H1 (cell line): Measurements from ENCODE around the gene LRRC4. TPM values are rescaled to one million over a fixed set of nuclear protein-coding genes. Genes with fewer than 3 reads are reported as not detected.
A peak's percentile ranks its signal among the peaks of the same experiment; 100 is the strongest.

Experiments used
- CTCF ChIA-PET: fragments of 300-600 bp; sonication (Branson Sonifier 250); formaldehyde crosslinking; loops from one replicate; lab custom pipeline; 2021; ENCODE audit not compliant: partially characterized antibody; lab: Charles Lee
- POLR2A ChIA-PET: fragments of 300-600 bp; sonication (Branson Sonifier 250); formaldehyde crosslinking; loops from one replicate; lab custom pipeline; 2021; ENCODE audit warnings: inconsistent platforms; ENCODE audit not compliant: partially characterized antibody; lab: Charles Lee
- DNase-seq, 2 experiments: peaks; one replicate each; pipeline versions ENCODE4 v3.0.0 to v3.0.0-alpha.2; 2010 to 2022; ENCODE audit warnings: low spot score in 2 of 2, low read depth in 1 of 2, mixed read lengths in 1 of 2
- FAIRE-seq: peaks from 2 replicates; lab custom pipeline; 2011; peaks lifted over from hg19 to GRCh38; lab: Jason Lieb, UNC
- H2AFZ ChIP-seq: 2 replicates; pipeline ENCODE4 v1.8.1; 2012; ENCODE audit warnings: low read length, inconsistent platforms
- H2AK5ac ChIP-seq: 2 replicates; pipeline ENCODE4 v1.6.1; 2013; ENCODE audit warnings: low read depth, low read length
- H2BK120ac ChIP-seq: replicated peaks from 2 replicates; pipeline ENCODE3; 2013; ENCODE audit warnings: low read depth, low read length, inconsistent platforms
- H2BK12ac ChIP-seq: 2 replicates; pipeline ENCODE4 v1.6.1; 2013; ENCODE audit warnings: low read depth, low read length
- H2BK15ac ChIP-seq: 2 replicates; pipeline ENCODE4 v1.6.1; 2013; ENCODE audit warnings: low read length
- H2BK20ac ChIP-seq: 2 replicates; pipeline ENCODE4 v1.6.1; 2013; ENCODE audit warnings: low read length
- H2BK5ac ChIP-seq: 2 replicates; pipeline ENCODE4 v1.6.1; 2013; ENCODE audit warnings: low read depth, low read length
- H3K14ac ChIP-seq: 2 replicates; pipeline ENCODE4 v1.6.1; 2013; ENCODE audit warnings: inconsistent platforms; ENCODE audit not compliant: insufficient read length
- H3K18ac ChIP-seq: 2 replicates; pipeline ENCODE4 v1.6.1; 2013; ENCODE audit warnings: low read length; ENCODE audit errors: extremely low read depth
- H3K23ac ChIP-seq: 2 replicates; pipeline ENCODE4 v1.6.1; 2013; ENCODE audit warnings: inconsistent platforms; ENCODE audit not compliant: insufficient read length
- H3K23me2 ChIP-seq: 2 replicates; pipeline ENCODE4 v1.6.1; 2013; ENCODE audit warnings: low read depth, low read length
- H3K27ac ChIP-seq: 2 replicates; pipeline ENCODE4 v1.6.1; 2011; ENCODE audit warnings: low read depth, low read length, inconsistent platforms
- H3K27me3 ChIP-seq, 4 experiments: replicated peaks in 1 of 4; 1 replicate in 1 of 4; 2 replicates in 3 of 4; pipeline versions ENCODE4 v1.6.1 to v1.8.1; 2011 to 2013; ENCODE audit warnings: low read length in 3 of 4, mild to moderate bottlenecking in 3 of 4, inconsistent platforms in 2 of 4, mixed read lengths in 2 of 4, moderate library complexity in 1 of 4; ENCODE audit not compliant: control insufficient read depth in 3 of 4, insufficient read depth in 3 of 4; ENCODE audit errors: extremely low read depth in 1 of 4
- H3K36me3 ChIP-seq, 4 experiments: 2 replicates each; pipeline versions ENCODE4 v1.6.1 to v1.8.1; 2011 to 2013; ENCODE audit warnings: mild to moderate bottlenecking in 4 of 4, low read length in 3 of 4, moderate library complexity in 2 of 4, control low read depth in 1 of 4, inconsistent platforms in 1 of 4; ENCODE audit not compliant: insufficient read depth in 4 of 4, control insufficient read depth in 2 of 4
- H3K4ac ChIP-seq: replicated peaks from 2 replicates; pipeline ENCODE3; 2013; ENCODE audit warnings: low read length, low read depth, mixed read lengths, inconsistent platforms; ENCODE audit not compliant: insufficient read length
- H3K4me1 ChIP-seq, 4 experiments: replicated peaks in 1 of 4; 1 replicate in 1 of 4; 2 replicates in 3 of 4; pipeline versions ENCODE4 v1.6.1 to v1.8.1; 2011 to 2013; ENCODE audit warnings: low read length in 3 of 4, inconsistent platforms in 2 of 4, mixed read lengths in 1 of 4; ENCODE audit not compliant: insufficient read depth in 4 of 4, control insufficient read depth in 3 of 4
- H3K4me2 ChIP-seq, 2 experiments: 2 replicates each; pipeline versions ENCODE4 v1.6.1 to v1.8.1; 2011 to 2013; ENCODE audit warnings: low read depth in 2 of 2, low read length in 2 of 2, control low read depth in 1 of 2, inconsistent platforms in 1 of 2, mild to moderate bottlenecking in 1 of 2; ENCODE audit not compliant: insufficient read depth in 1 of 2
- H3K4me3 ChIP-seq, 4 experiments: fragments of 200-600, 300-600 bp in 1 of 4; sonication (generic), shearing (Covaris generic), sonication (Bioruptor Twin) in 1 of 4; 2 replicates each; pipeline versions ENCODE4 v1.5.1 to v1.8.1; 2011 to 2016; ENCODE audit warnings: low read length in 4 of 4, low read depth in 3 of 4, control low read depth in 2 of 4, inconsistent platforms in 2 of 4, mild to moderate bottlenecking in 2 of 4, mixed read lengths in 1 of 4, moderate library complexity in 1 of 4; ENCODE audit not compliant: insufficient read depth in 2 of 4; ENCODE audit errors: extremely low read depth in 1 of 4
- H3K56ac ChIP-seq: replicated peaks from 2 replicates; pipeline ENCODE3; 2013; ENCODE audit warnings: low read depth, mild to moderate bottlenecking, mixed read lengths, low read length, inconsistent platforms; ENCODE audit not compliant: insufficient read length
- H3K79me1 ChIP-seq: 2 replicates; pipeline ENCODE4 v1.6.1; 2013; ENCODE audit warnings: low read depth, low read length, control low read depth
- H3K79me2 ChIP-seq, 2 experiments: 2 replicates each; pipeline versions ENCODE4 v1.6.1 to v1.8.1; 2012 to 2013; ENCODE audit warnings: low read length in 2 of 2, mild to moderate bottlenecking in 2 of 2, inconsistent platforms in 1 of 2; ENCODE audit not compliant: insufficient read depth in 2 of 2, control insufficient read depth in 1 of 2
- H3K9ac ChIP-seq, 4 experiments: replicated peaks in 1 of 4; 1 replicate in 1 of 4; 2 replicates in 3 of 4; pipeline versions ENCODE4 v1.6.1 to v1.8.1; 2011 to 2013; ENCODE audit warnings: low read depth in 3 of 4, low read length in 3 of 4, control low read depth in 2 of 4, mild to moderate bottlenecking in 2 of 4, moderate library complexity in 2 of 4, inconsistent platforms in 1 of 4; ENCODE audit errors: extremely low read depth in 1 of 4
- H3K9me3 ChIP-seq, 2 experiments: 2 replicates each; pipeline versions ENCODE4 v1.6.1 to v1.8.1; 2012 to 2013; ENCODE audit warnings: mild to moderate bottlenecking in 2 of 2, moderate library complexity in 2 of 2, control low read depth in 1 of 2, inconsistent platforms in 1 of 2, low read depth in 1 of 2, low read length in 1 of 2, mixed read lengths in 1 of 2; ENCODE audit not compliant: insufficient read depth in 2 of 2
- H4K20me1 ChIP-seq, 2 experiments: replicated peaks in 1 of 2; 2 replicates each; pipeline versions ENCODE3 to v1.8.1; 2011 to 2013; ENCODE audit warnings: inconsistent platforms in 2 of 2, low read length in 2 of 2, mild to moderate bottlenecking in 1 of 2; ENCODE audit not compliant: insufficient read depth in 2 of 2, control insufficient read depth in 1 of 2
- H4K5ac ChIP-seq: 2 replicates; pipeline ENCODE4 v1.6.1; 2013; ENCODE audit warnings: low read length, low read depth, mixed read lengths, inconsistent platforms; ENCODE audit not compliant: insufficient read length
- H4K8ac ChIP-seq: 2 replicates; pipeline ENCODE4 v1.8.0; 2013; ENCODE audit warnings: mild to moderate bottlenecking, moderate library complexity, low read length, inconsistent platforms; ENCODE audit not compliant: insufficient read depth; ENCODE audit errors: extremely low read depth
- H4K91ac ChIP-seq: replicated peaks from 2 replicates; pipeline ENCODE3; 2013; ENCODE audit warnings: low read length, mixed read lengths, inconsistent platforms; ENCODE audit not compliant: insufficient read length
- HDAC2 ChIP-seq, 2 experiments: fragments of 300-600 bp in 1 of 2; sonication (generic) in 1 of 2; IDR thresholded peaks; 2 replicates each; pipeline ENCODE4 v1.6.1; 2011 to 2012; ENCODE audit warnings: low read depth in 2 of 2, low read length in 2 of 2, mild to moderate bottlenecking in 2 of 2, moderate library complexity in 2 of 2, borderline replicate concordance in 1 of 2, inconsistent platforms in 1 of 2
- POLR2A ChIP-seq, 2 experiments: IDR thresholded peaks; 1 replicate in 1 of 2; 2 replicates in 1 of 2; pipeline ENCODE4 v1.6.1; 2011; ENCODE audit warnings: low read depth in 2 of 2, low read length in 2 of 2, mild to moderate bottlenecking in 2 of 2; ENCODE audit errors: control extremely low read depth in 1 of 2
- POLR2AphosphoS5 ChIP-seq: IDR thresholded peaks from 2 replicates; pipeline ENCODE4 v1.6.1; 2011; ENCODE audit warnings: low read depth, low read length
- POU5F1 ChIP-seq: IDR thresholded peaks from 2 replicates; pipeline ENCODE4 v1.6.1; 2011; ENCODE audit warnings: low read depth, mild to moderate bottlenecking, low read length, moderate library complexity
- RAD21 ChIP-seq, 2 experiments: IDR thresholded peaks in 1 of 2; conservative IDR thresholded peaks in 1 of 2; 2 replicates each; pipeline ENCODE4 v1.6.1; 2011; ENCODE audit warnings: low read depth in 2 of 2, low read length in 2 of 2, improper control_type of control experiment in 1 of 2, inconsistent platforms in 1 of 2, mild to moderate bottlenecking in 1 of 2, moderate library complexity in 1 of 2
- WGBS, 2 experiments: shearing (Covaris generic) in 1 of 2; methylation state at CpG; one replicate each; pipeline versions ENCODE4 v1.1.6 to v1.1.7; 2013 to 2015; ENCODE audit warnings: low lambda C conversion rate in 2 of 2, mixed read lengths in 2 of 2, inconsistent platforms in 1 of 2, low coverage in 1 of 2, missing lambda C conversion rate in 1 of 2; ENCODE audit not compliant: insufficient replicate concordance in 2 of 2, insufficient coverage in 1 of 2, insufficient read length in 1 of 2; ENCODE audit errors: extremely low coverage in 1 of 2, missing lambda C conversion rate in 1 of 2; 5-methylcytosine and 5-hydroxymethylcytosine counted together
- polyA plus RNA-seq, 7 experiments: library from polyadenylated mRNA; depleted of rRNA in 3 of 7; stranded (reverse) in 5 of 7; unstranded in 2 of 7; fragments of >200 nt in 5 of 7; fragments of 200-250 nt in 2 of 7; gene quantifications; 1 replicate in 5 of 7; 2 replicates in 1 of 7; 4 replicates in 1 of 7; pipeline versions ENCODE4 v1.2.1 to v1.2.3, GENCODE V29; 2011 to 2013; ENCODE audit warnings: missing spikeins in 2 of 7, mixed read lengths in 2 of 7
- total RNA-seq: library from RNA; stranded (reverse); fragmentation: NEBNext Ultra II Directional; extraction: Animal tissue kit (Norgen Biotek cat#: 25700); gene quantifications from 2 replicates; pipeline ENCODE4 v1.2.1, GENCODE V29; 2021
- TF ChIP-seq, protein P1 (sequence below): IDR thresholded peaks from 2 replicates; pipeline ENCODE4 v1.6.1; 2012; ENCODE audit warnings: inconsistent platforms
- TF ChIP-seq, protein P2 (sequence below): IDR thresholded peaks from 2 replicates; pipeline ENCODE4 v1.6.1; 2012; ENCODE audit warnings: low read length, inconsistent platforms
- TF ChIP-seq, protein P3 (sequence below): IDR thresholded peaks from 2 replicates; pipeline ENCODE4 v1.6.1; 2012; ENCODE audit warnings: inconsistent platforms
- TF ChIP-seq, protein P4 (sequence below): IDR thresholded peaks from 2 replicates; pipeline ENCODE4 v1.6.1; 2011; ENCODE audit warnings: low read length, improper control_type of control experiment

The LRRC4 gene
- total and polyA plus RNA-seq, 2 of the 8 experiments (the other 6 are each of a cell fraction or from before 2014, with no cell fraction given) = 13.4 to 16.4 TPM

DNA sequence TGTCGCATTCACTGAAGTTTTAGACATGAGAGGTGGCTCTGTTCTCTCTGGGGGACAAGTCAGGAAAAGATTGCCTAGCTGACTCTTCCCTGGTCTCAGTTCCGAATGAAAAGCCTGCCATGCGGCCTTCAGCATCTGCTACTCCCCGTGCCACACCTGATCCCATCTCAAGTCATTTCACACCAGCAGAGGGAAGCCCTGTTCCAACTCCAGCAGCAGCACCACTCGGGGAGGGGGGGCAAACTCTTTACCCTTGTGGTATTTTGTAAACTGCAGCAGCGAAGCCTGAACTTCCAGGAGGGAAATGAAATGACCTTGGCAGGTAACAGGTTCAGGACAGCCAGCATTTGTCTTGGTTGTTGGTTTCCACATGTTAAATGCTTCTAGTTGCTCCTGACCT lies 13.8 kb downstream of the LRRC4 start:
- TF ChIP-seq, protein P1, sequence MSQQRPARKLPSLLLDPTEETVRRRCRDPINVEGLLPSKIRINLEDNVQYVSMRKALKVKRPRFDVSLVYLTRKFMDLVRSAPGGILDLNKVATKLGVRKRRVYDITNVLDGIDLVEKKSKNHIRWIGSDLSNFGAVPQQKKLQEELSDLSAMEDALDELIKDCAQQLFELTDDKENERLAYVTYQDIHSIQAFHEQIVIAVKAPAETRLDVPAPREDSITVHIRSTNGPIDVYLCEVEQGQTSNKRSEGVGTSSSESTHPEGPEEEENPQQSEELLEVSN = no peak
- TF ChIP-seq POLR2AphosphoS5 (no peak), HDAC2 (IDR thresholded peaks at IDR 0.05; ENCODE audit: borderline replicate concordance in 1 of 2, low read depth in 2 of 2, low read length in 2 of 2) (no peak), POU5F1 (no peak), RAD21 (IDR thresholded peaks at IDR 0.05 in 1 of 2, conservative IDR thresholded peaks at IDR 0.05 in 1 of 2; ENCODE audit: low read depth in 2 of 2, low read length in 2 of 2) (peak in 1 of 2 experiments; percentile 17; a peak in 1 of 4 replicates), POLR2A (IDR thresholded peaks at IDR 0.05; ENCODE audit: control extremely low read depth in 1 of 2, low read depth in 2 of 2, low read length in 2 of 2) (no peak)
- TF ChIP-seq, protein P2, sequence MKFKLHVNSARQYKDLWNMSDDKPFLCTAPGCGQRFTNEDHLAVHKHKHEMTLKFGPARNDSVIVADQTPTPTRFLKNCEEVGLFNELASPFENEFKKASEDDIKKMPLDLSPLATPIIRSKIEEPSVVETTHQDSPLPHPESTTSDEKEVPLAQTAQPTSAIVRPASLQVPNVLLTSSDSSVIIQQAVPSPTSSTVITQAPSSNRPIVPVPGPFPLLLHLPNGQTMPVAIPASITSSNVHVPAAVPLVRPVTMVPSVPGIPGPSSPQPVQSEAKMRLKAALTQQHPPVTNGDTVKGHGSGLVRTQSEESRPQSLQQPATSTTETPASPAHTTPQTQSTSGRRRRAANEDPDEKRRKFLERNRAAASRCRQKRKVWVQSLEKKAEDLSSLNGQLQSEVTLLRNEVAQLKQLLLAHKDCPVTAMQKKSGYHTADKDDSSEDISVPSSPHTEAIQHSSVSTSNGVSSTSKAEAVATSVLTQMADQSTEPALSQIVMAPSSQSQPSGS = no peak
- TF ChIP-seq, protein P3, sequence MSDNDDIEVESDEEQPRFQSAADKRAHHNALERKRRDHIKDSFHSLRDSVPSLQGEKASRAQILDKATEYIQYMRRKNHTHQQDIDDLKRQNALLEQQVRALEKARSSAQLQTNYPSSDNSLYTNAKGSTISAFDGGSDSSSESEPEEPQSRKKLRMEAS = no peak
- TF ChIP-seq, protein P4, sequence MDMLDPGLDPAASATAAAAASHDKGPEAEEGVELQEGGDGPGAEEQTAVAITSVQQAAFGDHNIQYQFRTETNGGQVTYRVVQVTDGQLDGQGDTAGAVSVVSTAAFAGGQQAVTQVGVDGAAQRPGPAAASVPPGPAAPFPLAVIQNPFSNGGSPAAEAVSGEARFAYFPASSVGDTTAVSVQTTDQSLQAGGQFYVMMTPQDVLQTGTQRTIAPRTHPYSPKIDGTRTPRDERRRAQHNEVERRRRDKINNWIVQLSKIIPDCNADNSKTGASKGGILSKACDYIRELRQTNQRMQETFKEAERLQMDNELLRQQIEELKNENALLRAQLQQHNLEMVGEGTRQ = no peak
- H3K4ac ChIP-seq = no peak overlapping the region
- no peak for FAIRE-seq
- no peak overlapping the region for H3K4me3 ChIP-seq
- no peak overlapping the region for H2BK20ac ChIP-seq
- 81% methylated on average over 6 of the region's 6 CpGs; no CpG with 5 or more reads in 1 of the 2 experiments for WGBS, 2 experiments
- H3K14ac ChIP-seq = no peak overlapping the region
- H4K91ac ChIP-seq = no peak overlapping the region
- no peak overlapping the region for H3K4me2 ChIP-seq
- H3K27me3 ChIP-seq = no peaks in the 10 kb centered on the region
- H4K20me1 ChIP-seq = peaks cover 10 to 16% of the 10 kb centered on the region in 2 experiments
- 0 out of 4 replicates have a peak, but pooled peaks cover 0 to 5% of the 10 kb centered on the region in 2 experiments for H3K79me2 ChIP-seq
- H2BK15ac ChIP-seq = no peak overlapping the region
- H3K9ac ChIP-seq = no peak overlapping the region
- H2BK12ac ChIP-seq = no peak overlapping the region
- no peak for DNase-seq
- H3K56ac ChIP-seq = no peak overlapping the region
- no peaks in the 10 kb centered on the region for H3K23me2 ChIP-seq
- H4K8ac ChIP-seq = no peak overlapping the region
- H3K27ac ChIP-seq = no peak overlapping the region
- no peak overlapping the region for H2AFZ ChIP-seq
- POLR2A ChIA-PET = interaction anchor here (0.6 kb wide), 1 partner anchor 17 kb away, joined by 3 read pairs; no protein-coding TSS in a partner anchor
- H3K9me3 ChIP-seq = no peaks in the 10 kb centered on the region
- H2BK120ac ChIP-seq = no peak overlapping the region
- no peaks in the 10 kb centered on the region; the same call in 1 of the 2 replicates for H3K79me1 ChIP-seq
- CTCF ChIA-PET = interaction anchor here (0.6 to 7.3 kb wide), 16 partner anchors 9 to 256 kb away, joined by 3 to 59 read pairs (median 4); partner anchors contain the start of gene LRRC4
- H3K36me3 ChIP-seq = peaks cover 0 to 3% (median under 1%) of the 10 kb centered on the region in 4 experiments; a peak in 1 of 8 replicates
- H2BK5ac ChIP-seq = no peak overlapping the region
- H4K5ac ChIP-seq = no peak overlapping the region
- peaks cover 11 to 26% (median 20%) of the 10 kb centered on the region in 4 experiments for H3K4me1 ChIP-seq
- peak overlapping the region; percentile 46; the same call in 1 of the 2 replicates for H2AK5ac ChIP-seq
- no peak overlapping the region for H3K23ac ChIP-seq
- H3K18ac ChIP-seq = no peak overlapping the region
